IPS-18a (cell line): Measurements from ENCODE around the gene GPR142.
"Not testable (repeated sequence)": the region's sequence is repeated elsewhere in the genome, so short reads cannot be mapped to it uniquely, and the experiment has no call there.

Source experiments
- H3K27ac ChIP-seq: one replicate; pipeline ENCODE4 v1.5.1; 2013; ENCODE audit warnings: low read length
- H3K27me3 ChIP-seq: one replicate; pipeline ENCODE4 v1.6.1; 2013; ENCODE audit warnings: mild to moderate bottlenecking, low read length; ENCODE audit not compliant: control insufficient read depth, insufficient read depth
- H3K36me3 ChIP-seq: one replicate; pipeline ENCODE4 v1.6.1; 2013; ENCODE audit warnings: low read depth, low read length; ENCODE audit not compliant: control insufficient read depth
- H3K4me1 ChIP-seq: one replicate; pipeline ENCODE4 v1.6.1; 2013; ENCODE audit warnings: low read depth, low read length; ENCODE audit not compliant: control insufficient read depth
- H3K4me3 ChIP-seq: one replicate; pipeline ENCODE4 v1.5.1; 2013; ENCODE audit warnings: low read length
- H3K9ac ChIP-seq: one replicate; pipeline ENCODE4 v1.6.1; 2013; ENCODE audit warnings: mild to moderate bottlenecking, low read length, moderate library complexity
- H3K9me3 ChIP-seq: one replicate; pipeline ENCODE4 v1.6.1; 2013; ENCODE audit warnings: low read depth, low read length; ENCODE audit not compliant: control insufficient read depth

The GPR142 gene

GRCh38 chr17:74404789-74405188 lies 37.5 kb downstream of the GPR142 start:
- Histone ChIP-seq H3K4me3 (no peak overlapping the region), H3K36me3 (no peaks in the 10 kb centered on the region), H3K27me3 (no peaks in the 10 kb centered on the region), H3K4me1 (peaks cover 16% of the 10 kb centered on the region), H3K9me3 (no peaks in the 10 kb centered on the region), H3K9ac (no peak overlapping the region), H3K27ac (no peak overlapping the region)

- H3K9ac ChIP-seq, H3K4me3 ChIP-seq, H3K36me3 ChIP-seq, H3K27me3 ChIP-seq, H3K9me3 ChIP-seq, H3K27ac ChIP-seq: not testable (repeated sequence)
- peaks cover 16% of the 10 kb centered on the region for H3K4me1 ChIP-seq
Observed at GRCh38 chr17:74405311-74405710, 38.0 kb downstream of the GPR142 start.

- H3K4me1 ChIP-seq, result peaks cover 16% of the 10 kb centered on the region
- no peaks in the 10 kb centered on the region for H3K9me3 ChIP-seq
- no peak overlapping the region for H3K9ac ChIP-seq
- no peaks in the 10 kb centered on the region for H3K27me3 ChIP-seq
- no peak overlapping the region for H3K27ac ChIP-seq
- no peak overlapping the region for H3K4me3 ChIP-seq
- H3K36me3 ChIP-seq, result no peaks in the 10 kb centered on the region
Observed at GRCh38 chr17:74407384-74407783, 40.1 kb downstream of the GPR142 start.

GRCh38 chr17:74408262-74408661 lies 41.0 kb downstream of the GPR142 start:
- H3K36me3 ChIP-seq, result no peaks in the 10 kb centered on the region
- H3K27me3 ChIP-seq, result no peaks in the 10 kb centered on the region
- H3K4me3 ChIP-seq, result no peak overlapping the region
- H3K27ac ChIP-seq, result no peak overlapping the region
- peaks cover 16% of the 10 kb centered on the region for H3K4me1 ChIP-seq
- no peaks in the 10 kb centered on the region for H3K9me3 ChIP-seq
- no peak overlapping the region for H3K9ac ChIP-seq

- no peak overlapping the region for H3K4me3 ChIP-seq
- peaks cover 11% of the 10 kb centered on the region for H3K4me1 ChIP-seq
- no peak overlapping the region for H3K9ac ChIP-seq
- no peaks in the 10 kb centered on the region for H3K36me3 ChIP-seq
- H3K9me3 ChIP-seq, result no peaks in the 10 kb centered on the region
- no peak overlapping the region for H3K27ac ChIP-seq
- H3K27me3 ChIP-seq, result no peaks in the 10 kb centered on the region
Observed at GRCh38 chr17:74408815-74409214, 41.5 kb downstream of the GPR142 start.

- Histone ChIP-seq H3K9ac (no peak overlapping the region), H3K4me3 (no peak overlapping the region), H3K27ac (no peak overlapping the region), H3K9me3 (no peaks in the 10 kb centered on the region), H3K36me3 (no peaks in the 10 kb centered on the region), H3K27me3 (no peaks in the 10 kb centered on the region), H3K4me1 (no peaks in the 10 kb centered on the region)
Observed at GRCh38 chr17:74410001-74410443, 42.7 kb downstream of the GPR142 start.

- H3K27ac ChIP-seq, result no peak overlapping the region
- no peak overlapping the region for H3K4me3 ChIP-seq
- H3K4me1 ChIP-seq, result no peaks in the 10 kb centered on the region
- no peaks in the 10 kb centered on the region for H3K36me3 ChIP-seq
- H3K27me3 ChIP-seq, result no peaks in the 10 kb centered on the region
- no peaks in the 10 kb centered on the region for H3K9me3 ChIP-seq
- H3K9ac ChIP-seq, result no peak overlapping the region
Observed at GRCh38 chr17:74412581-74412980, 45.3 kb downstream of the GPR142 start.

GRCh38 chr17:74413491-74413890 lies 46.2 kb downstream of the GPR142 start:
- no peaks in the 10 kb centered on the region for H3K9me3 ChIP-seq
- H3K4me1 ChIP-seq, result no peaks in the 10 kb centered on the region

GRCh38 chr17:74414510-74414909 lies 47.2 kb downstream of the GPR142 start:
- Histone ChIP-seq H3K27ac (no peak overlapping the region), H3K9me3 (no peaks in the 10 kb centered on the region), H3K27me3 (no peaks in the 10 kb centered on the region), H3K4me3 (no peak overlapping the region), H3K4me1 (no peaks in the 10 kb centered on the region), H3K9ac (no peak overlapping the region), H3K36me3 (no peaks in the 10 kb centered on the region)

More at GRCh38 chr17:74413491-74413890, 46.2 kb downstream of the GPR142 start:
- Histone ChIP-seq H3K27ac (no peak overlapping the region), H3K9ac (no peak overlapping the region), H3K4me3 (no peak overlapping the region), H3K36me3 (no peaks in the 10 kb centered on the region), H3K27me3 (no peaks in the 10 kb centered on the region)

- Histone ChIP-seq H3K27ac (no peak overlapping the region), H3K9ac (no peak overlapping the region), H3K9me3 (no peaks in the 10 kb centered on the region), H3K27me3 (no peaks in the 10 kb centered on the region), H3K4me3 (no peak overlapping the region), H3K4me1 (no peaks in the 10 kb centered on the region), H3K36me3 (no peaks in the 10 kb centered on the region)
Observed at GRCh38 chr17:74415608-74416396, 48.5 kb downstream of the GPR142 start.

GRCh38 chr17:74417178-74418045 lies 50.1 kb downstream of the GPR142 start:
- Histone ChIP-seq H3K27ac (no peak overlapping the region), H3K27me3 (no peaks in the 10 kb centered on the region), H3K9me3 (no peaks in the 10 kb centered on the region), H3K9ac (no peak overlapping the region), H3K4me3 (no peak overlapping the region), H3K36me3 (no peaks in the 10 kb centered on the region), H3K4me1 (no peaks in the 10 kb centered on the region)
